Measurements from ENCODE around the gene CHST8. TPM values are rescaled to one million over a fixed set of nuclear protein-coding genes. Genes with fewer than 3 reads are reported as not detected.

The CHST8 gene
- polyA plus RNA-seq, 2 of the 4 experiments (the other 2 are of a cell fraction) = not detected

DNA sequence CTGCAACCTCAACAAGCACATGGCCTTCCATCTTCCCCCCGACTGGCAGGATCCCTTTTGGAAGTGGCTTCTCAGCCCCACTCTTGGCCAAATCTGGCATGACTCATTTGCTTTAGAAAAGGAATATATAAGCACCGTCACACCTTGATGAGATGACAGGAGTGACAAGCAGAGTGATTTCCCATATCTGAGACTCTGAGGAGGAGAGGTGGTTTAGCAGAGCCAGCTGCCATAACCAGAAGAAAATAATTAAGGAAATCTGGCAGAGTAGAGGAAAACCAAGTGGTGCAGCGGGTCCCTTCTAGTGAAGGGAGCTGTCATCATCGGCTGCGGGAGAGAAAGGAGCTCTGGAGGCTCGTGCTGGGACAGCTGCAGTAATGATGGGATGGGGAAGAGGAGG lies 147.5 kb downstream of the CHST8 start:
- H3K9me3 ChIP-seq = no peaks in the 10 kb centered on the region
- FAIRE-seq (no peak), DNase-seq (ENCODE audit: low read depth in 1 of 2, low spot score in 1 of 2) (no peak), ATAC-seq (no peak)
- CTCF ChIA-PET = interaction anchor here (0.8 to 22.3 kb wide), 24 partner anchors 8 to 533 kb away, joined by 3 to 572 read pairs (median 26); partner anchors contain the start of gene KCTD15
- no peak overlapping the region for H3K27ac ChIP-seq
- H3K4me3 ChIP-seq = no peak overlapping the region
- POLR2A ChIA-PET = interaction anchor here (0.6 to 0.8 kb wide), 2 partner anchors 339 to 396 kb away, joined by 3 to 4 read pairs; no protein-coding TSS in a partner anchor
- H3K4me2 ChIP-seq = no peak overlapping the region
- WGBS (ENCODE audit: missing lambda C conversion rate) = 16% methylated on average over 6 of the region's 6 CpGs
- no peak for TF ChIP-seq FOSL2 (IDR thresholded peaks at IDR 0.05)
- no peak for TF ChIP-seq FOSL2 (CRISPR knock-in tag; IDR thresholded peaks at IDR 0.05)
- no peak for TF ChIP-seq RAD21 (conservative IDR thresholded peaks at IDR 0.05 in 1 of 2, IDR thresholded peaks at IDR 0.05 in 1 of 2)
- no peak for TF ChIP-seq FOXS1 (CRISPR knock-in tag; IDR thresholded peaks at IDR 0.05)
- TF ChIP-seq EHF (CRISPR knock-in tag; IDR thresholded peaks at IDR 0.05) = no peak
- no peaks in the 10 kb centered on the region for H3K4me1 ChIP-seq

- ChIA-PET CTCF (interaction anchor here (0.8 to 22.3 kb wide), 43 partner anchors 9 to 575 kb away, joined by 3 to 572 read pairs (median 9); partner anchors contain the start of genes CEBPA and KCTD15), POLR2A (interaction anchor here (0.8 kb wide), 1 partner anchor 339 kb away, joined by 4 read pairs; no protein-coding TSS in a partner anchor)
- no peak for ATAC-seq
- TF ChIP-seq FOXS1 (CRISPR knock-in tag; IDR thresholded peaks at IDR 0.05) = no peak
- no peak for TF ChIP-seq JUN (IDR thresholded peaks at IDR 0.05)
- TF ChIP-seq CHD2 (IDR thresholded peaks at IDR 0.05; ENCODE audit: low read length, partially characterized antibody) = no peak
- TF ChIP-seq CHD4 (IDR thresholded peaks at IDR 0.05; ENCODE audit: borderline replicate concordance) = no peak
- no peak for TF ChIP-seq ESRRA (IDR thresholded peaks at IDR 0.05; ENCODE audit: borderline replicate concordance, low read length)
- no peak for DNase-seq (ENCODE audit: low read depth in 1 of 2, low spot score in 1 of 2)
- H3K4me1 ChIP-seq = no peaks in the 10 kb centered on the region
- no peak overlapping the region for H3K4me2 ChIP-seq
- no peak overlapping the region for H3K27ac ChIP-seq
- FAIRE-seq = no peak
- no peak overlapping the region for H3K4me3 ChIP-seq
- H3K9me3 ChIP-seq = no peaks in the 10 kb centered on the region
- WGBS (ENCODE audit: missing lambda C conversion rate) = 18% methylated on average over 8 of the region's 8 CpGs
These were observed 148.4 kb downstream of the CHST8 start for GRCh38 chr19:33770107-33770506.

DNA sequence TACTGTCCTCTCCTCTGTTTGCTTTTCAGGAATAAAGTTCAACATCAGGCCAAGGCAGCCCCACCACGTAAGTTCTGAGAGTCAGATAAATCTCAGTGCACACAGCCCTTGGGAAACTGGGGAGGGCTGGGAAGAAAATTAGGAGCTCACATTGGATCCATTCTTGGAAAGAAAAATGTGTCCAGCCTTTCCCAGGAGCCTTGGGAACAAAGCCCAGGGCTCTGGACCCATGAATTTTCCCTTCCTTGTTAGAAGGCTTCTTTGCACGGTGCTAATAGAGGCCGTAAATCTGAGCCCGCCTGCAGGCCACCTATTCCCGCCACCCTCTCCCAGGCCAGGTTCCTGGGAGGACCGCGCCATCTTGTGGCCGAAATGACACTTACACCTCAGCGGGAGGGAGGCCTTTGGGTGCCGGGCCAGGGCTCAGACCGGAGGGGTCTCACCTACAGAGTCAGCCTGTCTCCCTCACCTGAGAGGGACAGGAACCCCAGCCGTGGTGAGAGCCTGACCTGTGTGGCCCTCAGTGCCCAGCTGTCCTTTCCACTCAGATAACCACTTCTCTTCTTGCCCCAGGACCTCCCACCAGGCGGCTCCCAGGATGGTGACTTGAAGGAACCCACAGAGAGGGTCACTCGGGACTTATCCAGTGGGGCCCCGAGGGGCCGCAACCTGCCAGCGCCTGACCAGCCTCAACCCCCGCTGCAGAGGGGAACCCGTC lies 149.8 kb downstream of the CHST8 start:
- DNase-seq (ENCODE audit: low read depth in 1 of 2, low spot score in 1 of 2) (peak; percentile 80 to 94), FAIRE-seq (peak; percentile 94), ATAC-seq (peak; percentile 54 to 91)
- no peaks in the 10 kb centered on the region for H3K4me1 ChIP-seq
- H3K9me3 ChIP-seq = no peaks in the 10 kb centered on the region
- H3K4me3 ChIP-seq = no peak overlapping the region
- H3K27ac ChIP-seq = no peak overlapping the region
- CTCF ChIA-PET = interaction anchor here (0.6 to 22.3 kb wide), 132 partner anchors 8 to 941 kb away, joined by 3 to 572 read pairs (median 4); partner anchors contain the start of genes CEBPA and KCTD15
- H3K4me2 ChIP-seq = no peak overlapping the region
- POLR2A ChIA-PET = interaction anchor here (1.2 kb wide), 1 partner anchor 341 kb away, joined by 3 read pairs; no protein-coding TSS in a partner anchor
- TF ChIP-seq KDM1A (IDR thresholded peaks at IDR 0.05; ENCODE audit: low read depth) (no peak), ATOH8 (CRISPR knock-in tag; IDR thresholded peaks at IDR 0.05; ENCODE audit: low read depth) (no peak), EHMT2 (IDR thresholded peaks at IDR 0.05; ENCODE audit: low read depth) (no peak), POLR2A (IDR thresholded peaks at IDR 0.05; ENCODE audit: low read length) (no peak), PHF8 (IDR thresholded peaks at IDR 0.05; ENCODE audit: borderline replicate concordance, low read depth) (no peak), MAZ (IDR thresholded peaks at IDR 0.05; ENCODE audit: borderline replicate concordance, low read depth, low read length) (peak; percentile 40; the same call in 1 of the 2 replicates), RAD21 (conservative IDR thresholded peaks at IDR 0.05 in 1 of 2, IDR thresholded peaks at IDR 0.05 in 1 of 2) (peak; percentile 99 to 100), SMC3 (IDR thresholded peaks at IDR 0.05) (peak; percentile 93)
- TF ChIP-seq, protein P1, sequence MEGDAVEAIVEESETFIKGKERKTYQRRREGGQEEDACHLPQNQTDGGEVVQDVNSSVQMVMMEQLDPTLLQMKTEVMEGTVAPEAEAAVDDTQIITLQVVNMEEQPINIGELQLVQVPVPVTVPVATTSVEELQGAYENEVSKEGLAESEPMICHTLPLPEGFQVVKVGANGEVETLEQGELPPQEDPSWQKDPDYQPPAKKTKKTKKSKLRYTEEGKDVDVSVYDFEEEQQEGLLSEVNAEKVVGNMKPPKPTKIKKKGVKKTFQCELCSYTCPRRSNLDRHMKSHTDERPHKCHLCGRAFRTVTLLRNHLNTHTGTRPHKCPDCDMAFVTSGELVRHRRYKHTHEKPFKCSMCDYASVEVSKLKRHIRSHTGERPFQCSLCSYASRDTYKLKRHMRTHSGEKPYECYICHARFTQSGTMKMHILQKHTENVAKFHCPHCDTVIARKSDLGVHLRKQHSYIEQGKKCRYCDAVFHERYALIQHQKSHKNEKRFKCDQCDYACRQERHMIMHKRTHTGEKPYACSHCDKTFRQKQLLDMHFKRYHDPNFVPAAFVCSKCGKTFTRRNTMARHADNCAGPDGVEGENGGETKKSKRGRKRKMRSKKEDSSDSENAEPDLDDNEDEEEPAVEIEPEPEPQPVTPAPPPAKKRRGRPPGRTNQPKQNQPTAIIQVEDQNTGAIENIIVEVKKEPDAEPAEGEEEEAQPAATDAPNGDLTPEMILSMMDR (IDR thresholded peaks at IDR 0.05) = peak; percentile 98
- TF ChIP-seq, protein P2, sequence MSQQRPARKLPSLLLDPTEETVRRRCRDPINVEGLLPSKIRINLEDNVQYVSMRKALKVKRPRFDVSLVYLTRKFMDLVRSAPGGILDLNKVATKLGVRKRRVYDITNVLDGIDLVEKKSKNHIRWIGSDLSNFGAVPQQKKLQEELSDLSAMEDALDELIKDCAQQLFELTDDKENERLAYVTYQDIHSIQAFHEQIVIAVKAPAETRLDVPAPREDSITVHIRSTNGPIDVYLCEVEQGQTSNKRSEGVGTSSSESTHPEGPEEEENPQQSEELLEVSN (IDR thresholded peaks at IDR 0.05; ENCODE audit: borderline replicate concordance, low read depth) = peak; percentile 47; the same call in 1 of the 2 replicates
- 5% methylated on average over 19 of the region's 19 CpGs for WGBS (ENCODE audit: missing lambda C conversion rate)
